Fibroblast of lung (primary cell): ENCODE measurements around the gene MTMR1. TPM values are rescaled to one million over a fixed set of nuclear protein-coding genes. Genes with fewer than 3 reads are reported as not detected.

Experiments used
- DNase-seq, 2 donors: peaks; one replicate each; pipeline versions ENCODE4 v3.0.0 to v3.0.0-alpha.2; 2010; ENCODE audit warnings: low read depth in 2 of 2
- H2AFZ ChIP-seq: 2 replicates; pipeline ENCODE4 v1.5.1; 2012; ENCODE audit warnings: low read length, control low read depth, inconsistent platforms
- H3K27ac ChIP-seq: 2 replicates; pipeline ENCODE4 v1.5.1; 2011; ENCODE audit warnings: low read length, control low read depth; ENCODE audit not compliant: insufficient read depth
- H3K27me3 ChIP-seq: 2 replicates; pipeline ENCODE4 v1.5.1; 2011; ENCODE audit warnings: mild to moderate bottlenecking, low read length; ENCODE audit not compliant: control insufficient read depth, insufficient read depth
- H3K36me3 ChIP-seq: 2 replicates; pipeline ENCODE4 v1.5.1; 2011; ENCODE audit warnings: low read length; ENCODE audit not compliant: control insufficient read depth, insufficient read depth
- H3K4me1 ChIP-seq: 2 replicates; pipeline ENCODE4 v1.5.1; 2011; ENCODE audit warnings: low read length; ENCODE audit not compliant: control insufficient read depth, insufficient read depth; ENCODE audit errors: extremely low read depth
- H3K4me2 ChIP-seq: 2 replicates; pipeline ENCODE4 v1.5.1; 2011; ENCODE audit warnings: low read length, control low read depth; ENCODE audit not compliant: insufficient read depth; ENCODE audit errors: extremely low read depth
- H3K4me3 ChIP-seq, 4 experiments: fragments of 200-600 bp in 1 of 4; sonication (generic) in 1 of 4; replicated peaks in 1 of 4; 2 replicates each; pipeline ENCODE4 v1.5.1; 2011 to 2016; ENCODE audit warnings: low read length in 4 of 4, low read depth in 3 of 4, mild to moderate bottlenecking in 3 of 4, control low read depth in 2 of 4, inconsistent platforms in 1 of 4, mixed read lengths in 1 of 4; ENCODE audit not compliant: insufficient read depth in 1 of 4; ENCODE audit errors: control extremely low read depth in 1 of 4
- H3K79me2 ChIP-seq: 2 replicates; pipeline ENCODE4 v1.5.1; 2012; ENCODE audit warnings: mild to moderate bottlenecking, low read length, inconsistent platforms; ENCODE audit not compliant: control insufficient read depth, insufficient read depth
- H3K9ac ChIP-seq: 2 replicates; pipeline ENCODE4 v1.5.1; 2011; ENCODE audit warnings: mild to moderate bottlenecking, low read length, control low read depth; ENCODE audit not compliant: insufficient read depth
- H3K9me3 ChIP-seq: 2 replicates; pipeline ENCODE4 v1.5.1; 2012; ENCODE audit warnings: low read depth, low read length; ENCODE audit not compliant: control insufficient read depth, insufficient read depth
- H4K20me1 ChIP-seq: 2 replicates; pipeline ENCODE4 v1.5.1; 2011; ENCODE audit warnings: low read length; ENCODE audit not compliant: control insufficient read depth, insufficient read depth; ENCODE audit errors: extremely low read depth
- CTCF ChIP-seq, 2 donors: IDR thresholded peaks in 1 of 2; conservative IDR thresholded peaks in 1 of 2; 1 replicate in 1 of 2; 2 replicates in 1 of 2; pipeline ENCODE4 v1.5.1; 2011 to 2012; ENCODE audit warnings: low read length in 2 of 2, control low read depth in 1 of 2, inconsistent platforms in 1 of 2, low read depth in 1 of 2, mild to moderate bottlenecking in 1 of 2
- EZH2 ChIP-seq: IDR thresholded peaks from 2 replicates; pipeline ENCODE4 v1.5.1; 2012; ENCODE audit warnings: low read length, control low read depth, mild to moderate bottlenecking; ENCODE audit errors: missing control alignments
- polyA plus RNA-seq, 2 donors: library from polyadenylated mRNA; depleted of rRNA in 1 of 2; stranded (reverse) in 1 of 2; unstranded in 1 of 2; fragments of >200 nt; gene quantifications; 2 replicates each; pipeline ENCODE4 v1.2.1, GENCODE V29; 2011 to 2012; ENCODE audit warnings: missing spikeins in 1 of 2
- total RNA-seq: library from RNA; depleted of rRNA; stranded (reverse); fragments of >200 nt; gene quantifications from 2 replicates; pipeline ENCODE4 v1.2.1, GENCODE V29; 2014

Gene MTMR1
- total and polyA plus RNA-seq, 2 donors (not counting 1 experiment from before 2014, with no cell fraction given): 22.3 to 28.1 TPM

- Histone ChIP-seq H4K20me1 (no peaks in the 10 kb centered on the region), H3K4me2 (no peak overlapping the region), H3K79me2 (no peaks in the 10 kb centered on the region), H3K9ac (no peak overlapping the region), H3K4me1 (no peaks in the 10 kb centered on the region), H3K27me3 (no peaks in the 10 kb centered on the region), H3K4me3 (no peak overlapping the region), H3K36me3 (no peaks in the 10 kb centered on the region), H3K9me3 (no peaks in the 10 kb centered on the region), H2AFZ (no peak overlapping the region), H3K27ac (no peak overlapping the region)
- TF ChIP-seq EZH2 (no peak), CTCF (conservative IDR thresholded peaks at IDR 0.05 in 1 of 2, IDR thresholded peaks at IDR 0.05 in 1 of 2; ENCODE audit: low read depth in 1 of 2, low read length in 2 of 2) (no peak)
- DNase-seq: no peak
Measured at GRCh38 chrX:150651906-150652305, 41.3 kb upstream of the MTMR1 start.

GRCh38 chrX:150655788-150656187, 37.4 kb upstream of the MTMR1 start:
- TF ChIP-seq EZH2 (no peak), CTCF (conservative IDR thresholded peaks at IDR 0.05 in 1 of 2, IDR thresholded peaks at IDR 0.05 in 1 of 2; ENCODE audit: low read depth in 1 of 2, low read length in 2 of 2) (no peak)
- Histone ChIP-seq H3K4me1 (no peaks in the 10 kb centered on the region), H3K9me3 (no peaks in the 10 kb centered on the region), H3K4me3 (no peak overlapping the region), H3K27ac (no peak overlapping the region), H3K27me3 (no peaks in the 10 kb centered on the region), H3K36me3 (no peaks in the 10 kb centered on the region), H2AFZ (no peak overlapping the region), H3K4me2 (no peak overlapping the region), H3K9ac (no peak overlapping the region), H3K79me2 (no peaks in the 10 kb centered on the region), H4K20me1 (no peaks in the 10 kb centered on the region)
- DNase-seq: no peak

GRCh38 chrX:150663073-150663472, 30.1 kb upstream of the MTMR1 start:
- Histone ChIP-seq H2AFZ (no peak overlapping the region), H3K9me3 (no peaks in the 10 kb centered on the region), H3K79me2 (no peaks in the 10 kb centered on the region), H3K9ac (no peak overlapping the region), H3K36me3 (no peaks in the 10 kb centered on the region), H3K4me2 (no peak overlapping the region), H4K20me1 (no peaks in the 10 kb centered on the region), H3K27ac (no peak overlapping the region), H3K4me1 (no peaks in the 10 kb centered on the region), H3K27me3 (no peaks in the 10 kb centered on the region), H3K4me3 (no peak overlapping the region)
- TF ChIP-seq EZH2 (no peak), CTCF (conservative IDR thresholded peaks at IDR 0.05 in 1 of 2, IDR thresholded peaks at IDR 0.05 in 1 of 2; ENCODE audit: low read depth in 1 of 2, low read length in 2 of 2) (no peak)
- DNase-seq: no peak
